ENCODE measurements around the gene KDM6A.

GRCh38 chrX:44872821-44873414 lies at the start of gene KDM6A:
- TF ChIP-seq POLR2A (IDR thresholded peaks at IDR 0.05) (peak in 1 of 2 donors; percentile 84), CTCF (IDR thresholded peaks at IDR 0.05) (no peak)
